Prostate gland (tissue), 2 donors: ENCODE data around the gene CFAP43. TPM values are rescaled to one million over a fixed set of nuclear protein-coding genes. Genes with fewer than 3 reads are reported as not detected.
A peak's percentile ranks its signal among the peaks of the same experiment; 100 is the strongest.

ENCODE experiments used
- DNase-seq: peaks from one replicate; pipeline ENCODE4 v3.0.0-alpha.2; 2019; ENCODE audit warnings: low spot score
- H3K27ac ChIP-seq, 2 donors: fragments of 200-600 bp; sonication (generic); 2 replicates each; pipeline ENCODE4 v1.5.1; 2017 to 2019
- H3K27me3 ChIP-seq: fragments of 200-600 bp; sonication (generic); replicated peaks from 2 replicates; pipeline ENCODE4 v1.5.1; 2019; ENCODE audit not compliant: insufficient read depth
- H3K36me3 ChIP-seq, 2 donors: fragments of 200-600 bp; sonication (generic); 1 replicate in 1 of 2; 2 replicates in 1 of 2; pipeline versions ENCODE4 v1.5.1 to v1.8.1; 2017 to 2019
- H3K4me1 ChIP-seq: fragments of 200-600 bp; sonication (generic); replicated peaks from 2 replicates; pipeline ENCODE4 v1.5.1; 2019
- H3K4me3 ChIP-seq, 2 donors: fragments of 200-600 bp; sonication (generic); 2 replicates each; pipeline ENCODE4 v1.5.1; 2017 to 2019
- H3K9me3 ChIP-seq: fragments of 200-600 bp; sonication (generic); 2 replicates; pipeline ENCODE4 v1.5.1; 2017
- POLR2A ChIP-seq: fragments of 450-650 bp; IDR thresholded peaks from one replicate; pipeline ENCODE4 v1.6.1; 2016; ENCODE audit warnings: antibody characterized with exemption, mild to moderate bottlenecking
- POLR2AphosphoS5 ChIP-seq: sonication (generic); formaldehyde crosslinking; IDR thresholded peaks from one replicate; pipeline ENCODE4 v1.6.1; 2017; ENCODE audit warnings: antibody characterized with exemption
- WGBS: methylation state at CpG from one replicate; pipeline ENCODE4 v1.1.5; 2018; 5-methylcytosine and 5-hydroxymethylcytosine counted together
- intact Hi-C: fragments of 100-400 bp; cut with DNase I; formaldehyde crosslinking; loops from one replicate; pipeline ENCODE4 v1.14.2; 2022
- total RNA-seq, 2 donors: library from RNA; depleted of rRNA; stranded (reverse); fragments of >200 nt; gene quantifications; one replicate each; pipeline ENCODE4 v1.1.0, GENCODE V29; 2016
- TF ChIP-seq, protein P1 (sequence below), 4 experiments: fragments of 200-600 bp in 2 of 4; fragments of 450-650 bp in 2 of 4; sonication (generic) in 2 of 4; IDR thresholded peaks; 1 replicate in 3 of 4; 2 replicates in 1 of 4; pipeline ENCODE4 v1.5.1; 2016 to 2019; ENCODE audit warnings: antibody characterized with exemption in 4 of 4, mild to moderate bottlenecking in 2 of 4, moderate library complexity in 2 of 4

CFAP43 gene
- total RNA-seq, 2 donors from 2014 or later, result 2.4 to 6.9 TPM

GRCh38 chr10:104092749-104093148 is 139.4 kb downstream of the CFAP43 start:
- TF ChIP-seq, protein P1, sequence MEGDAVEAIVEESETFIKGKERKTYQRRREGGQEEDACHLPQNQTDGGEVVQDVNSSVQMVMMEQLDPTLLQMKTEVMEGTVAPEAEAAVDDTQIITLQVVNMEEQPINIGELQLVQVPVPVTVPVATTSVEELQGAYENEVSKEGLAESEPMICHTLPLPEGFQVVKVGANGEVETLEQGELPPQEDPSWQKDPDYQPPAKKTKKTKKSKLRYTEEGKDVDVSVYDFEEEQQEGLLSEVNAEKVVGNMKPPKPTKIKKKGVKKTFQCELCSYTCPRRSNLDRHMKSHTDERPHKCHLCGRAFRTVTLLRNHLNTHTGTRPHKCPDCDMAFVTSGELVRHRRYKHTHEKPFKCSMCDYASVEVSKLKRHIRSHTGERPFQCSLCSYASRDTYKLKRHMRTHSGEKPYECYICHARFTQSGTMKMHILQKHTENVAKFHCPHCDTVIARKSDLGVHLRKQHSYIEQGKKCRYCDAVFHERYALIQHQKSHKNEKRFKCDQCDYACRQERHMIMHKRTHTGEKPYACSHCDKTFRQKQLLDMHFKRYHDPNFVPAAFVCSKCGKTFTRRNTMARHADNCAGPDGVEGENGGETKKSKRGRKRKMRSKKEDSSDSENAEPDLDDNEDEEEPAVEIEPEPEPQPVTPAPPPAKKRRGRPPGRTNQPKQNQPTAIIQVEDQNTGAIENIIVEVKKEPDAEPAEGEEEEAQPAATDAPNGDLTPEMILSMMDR (IDR thresholded peaks at IDR 0.05), result no peak
- TF ChIP-seq POLR2A (no peak), POLR2AphosphoS5 (no peak)
- H3K4me3 ChIP-seq, result no peak overlapping the region
- DNase-seq, result no peak
- intact Hi-C loops, result no loop called here
- no peak overlapping the region for H3K27ac ChIP-seq
- no peaks in the 10 kb centered on the region for H3K9me3 ChIP-seq
- H3K4me1 ChIP-seq, result no peaks in the 10 kb centered on the region
- H3K27me3 ChIP-seq, result no peaks in the 10 kb centered on the region
- no peaks in the 10 kb centered on the region for H3K36me3 ChIP-seq

- intact Hi-C loops, result no loop called here
- H3K27ac ChIP-seq, result no peak overlapping the region
- TF ChIP-seq POLR2A (no peak), POLR2AphosphoS5 (no peak)
- TF ChIP-seq, protein P1 (IDR thresholded peaks at IDR 0.05), result no peak
- DNase-seq, result no peak
- no peaks in the 10 kb centered on the region for H3K36me3 ChIP-seq
- H3K4me3 ChIP-seq, result no peak overlapping the region
- H3K27me3 ChIP-seq, result no peaks in the 10 kb centered on the region
- no peaks in the 10 kb centered on the region for H3K9me3 ChIP-seq
- H3K4me1 ChIP-seq, result no peaks in the 10 kb centered on the region
- 82% methylated on average over 2 of the region's 2 CpGs for WGBS
Measured at GRCh38 chr10:104090611-104091010, 141.6 kb downstream of the CFAP43 start.

GRCh38 chr10:104089621-104090020 is 142.5 kb downstream of the CFAP43 start:
- Histone ChIP-seq H3K27ac (no peak overlapping the region), H3K36me3 (no peaks in the 10 kb centered on the region), H3K4me3 (no peak overlapping the region), H3K27me3 (no peaks in the 10 kb centered on the region), H3K4me1 (no peaks in the 10 kb centered on the region), H3K9me3 (no peaks in the 10 kb centered on the region)
- TF ChIP-seq POLR2AphosphoS5, result no peak
- TF ChIP-seq, protein P1 (IDR thresholded peaks at IDR 0.05), result no peak
- no peak for TF ChIP-seq POLR2A
- WGBS, result 78% methylated on average over 3 of the region's 3 CpGs
- intact Hi-C loops, result no loop called here
- no peak for DNase-seq

DNA sequence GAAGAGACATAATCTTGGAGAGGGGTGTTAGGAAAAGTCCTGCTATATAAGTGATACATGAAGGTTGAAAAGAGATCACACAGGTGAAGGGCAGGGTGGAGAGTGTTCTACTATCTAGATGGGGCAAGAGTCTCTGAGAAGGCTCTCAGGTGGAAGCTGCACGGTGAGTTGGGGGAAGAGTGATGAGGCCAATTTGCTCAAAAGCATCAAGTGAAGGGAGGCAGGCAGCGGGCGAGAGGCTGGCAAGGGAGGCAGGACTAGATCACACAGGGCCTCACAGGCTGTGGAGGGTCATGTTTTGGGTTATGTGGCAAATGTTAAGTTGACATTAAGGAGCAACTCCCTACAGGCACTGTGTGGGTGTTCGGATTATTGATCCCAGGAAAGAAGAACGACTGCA is 143.9 kb downstream of the CFAP43 start:
- 94% methylated on average over 5 of the region's 5 CpGs for WGBS
- no peak for DNase-seq
- intact Hi-C loops, result no loop called here
- TF ChIP-seq POLR2A (no peak), POLR2AphosphoS5 (no peak)
- TF ChIP-seq, protein P1 (IDR thresholded peaks at IDR 0.05), result no peak
- Histone ChIP-seq H3K4me3 (no peak overlapping the region), H3K36me3 (no peaks in the 10 kb centered on the region), H3K27ac (no peak overlapping the region), H3K4me1 (no peaks in the 10 kb centered on the region), H3K9me3 (no peaks in the 10 kb centered on the region), H3K27me3 (no peaks in the 10 kb centered on the region)

- H3K36me3 ChIP-seq, result no peaks in the 10 kb centered on the region
- H3K27ac ChIP-seq, result peak within 1 kb of the TSS in 1 of 2 donors; percentile 16
- WGBS, result 52% methylated on average over 3 of the region's 3 CpGs
- no peaks in the 10 kb centered on the region for H3K27me3 ChIP-seq
- TF ChIP-seq, protein P1 (IDR thresholded peaks at IDR 0.05), result no peak
- no peak for TF ChIP-seq POLR2A
- no peak for TF ChIP-seq POLR2AphosphoS5
- H3K4me3 ChIP-seq, result no peak within 1 kb of the TSS
- intact Hi-C loops, result no loop called here
- no peaks in the 10 kb centered on the region for H3K4me1 ChIP-seq
- DNase-seq, result no peak
- H3K9me3 ChIP-seq, result no peaks in the 10 kb centered on the region
Measured at GRCh38 chr10:104085801-104086400, 146.3 kb downstream of the CFAP43 start, which contains the start of gene COL17A1. Gene COL17A1 (minus strand): TSS chr10:104085880. CDS start chr10:104080673, 5,207 bp downstream.
